Uterus (tissue), 4 donors: ENCODE data around the gene SNTG2. TPM values are rescaled to one million over a fixed set of nuclear protein-coding genes. Genes with fewer than 3 reads are reported as not detected.

ENCODE experiments used
- DNase-seq, 2 donors: peaks; one replicate each; pipeline ENCODE4 v3.0.0-alpha.2; 2019 to 2020
- H3K27ac ChIP-seq, 2 donors: fragments of 200-600 bp; sonication (generic); 1 replicate in 1 of 2; 2 replicates in 1 of 2; pipeline ENCODE4 v1.5.1; 2016 to 2018
- H3K27me3 ChIP-seq, 2 donors: fragments of 200-600 bp; sonication (generic); one replicate each; pipeline ENCODE4 v1.5.1; 2018 to 2019; ENCODE audit warnings: control low read depth in 1 of 2
- H3K36me3 ChIP-seq, 2 donors: fragments of 200-600 bp; sonication (generic); one replicate each; pipeline ENCODE4 v1.5.1; 2019; ENCODE audit warnings: control low read depth in 1 of 2
- H3K4me1 ChIP-seq, 2 donors: fragments of 200-600 bp; sonication (generic); one replicate each; pipeline ENCODE4 v1.5.1; 2018 to 2019; ENCODE audit warnings: control low read depth in 1 of 2
- H3K4me3 ChIP-seq, 2 donors: fragments of 200-600 bp; sonication (generic); 1 replicate in 1 of 2; 2 replicates in 1 of 2; pipeline ENCODE4 v1.5.1; 2018 to 2019; ENCODE audit warnings: mild to moderate bottlenecking in 1 of 2
- H3K9me3 ChIP-seq, 2 donors: fragments of 200-600 bp; sonication (generic); one replicate each; pipeline ENCODE4 v1.5.1; 2019; ENCODE audit warnings: control low read depth in 1 of 2
- POLR2A ChIP-seq, 2 donors: fragments of 450-650 bp; IDR thresholded peaks; one replicate each; pipeline ENCODE4 v1.6.1; 2016; ENCODE audit warnings: antibody characterized with exemption in 2 of 2, mild to moderate bottlenecking in 1 of 2, moderate library complexity in 1 of 2
- intact Hi-C: fragments of 100-400 bp; cut with DNase I; formaldehyde crosslinking; loops from one replicate; pipeline ENCODE4 v1.15.1; 2023; ENCODE audit warnings: low total_unique reads
- total RNA-seq, 4 donors: library from RNA; depleted of rRNA in 3 of 4; stranded (reverse); fragments of >200 nt in 3 of 4; gene quantifications; one replicate each; pipeline versions ENCODE4 v1.1.0 to v1.2.4, GENCODE V29; 2014 to 2023
- TF ChIP-seq, protein P1 (sequence below), 4 experiments: fragments of 200-600 bp in 2 of 4; fragments of 450-650 bp in 2 of 4; sonication (generic) in 2 of 4; IDR thresholded peaks; one replicate each; pipeline ENCODE4 v1.5.1; 2016 to 2019; ENCODE audit warnings: antibody characterized with exemption in 4 of 4, mild to moderate bottlenecking in 2 of 4, moderate library complexity in 1 of 4
- donor health status: DM: yes; HTN: yes; CAD: no.

SNTG2 gene
- total RNA-seq, 4 donors from 2014 or later, result 3.2 to 46.2 (median 31.4) TPM

DNA sequence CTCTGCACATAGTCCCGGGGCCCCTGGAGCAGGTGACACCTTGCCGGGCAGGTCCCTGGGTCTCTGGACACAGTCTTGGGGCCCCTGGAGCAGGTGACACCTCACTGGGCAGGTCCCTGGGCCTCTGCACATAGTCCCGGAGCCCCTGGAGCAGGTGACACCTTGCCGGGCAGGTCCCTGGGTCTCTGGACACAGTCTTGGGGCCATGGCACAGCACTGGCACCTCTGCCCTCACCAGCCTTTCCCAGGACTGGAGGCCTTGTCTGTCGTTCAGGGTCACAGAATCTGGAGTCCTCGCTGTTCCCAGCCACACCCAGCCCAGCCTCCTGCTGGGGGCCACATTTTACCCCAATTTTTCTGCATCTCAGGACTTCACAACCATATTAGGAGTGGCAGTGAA, 464.9 kb downstream of the SNTG2 start:
- Histone ChIP-seq H3K4me3 (no peak overlapping the region), H3K36me3 (no peaks in the 10 kb centered on the region), H3K9me3 (no peaks in the 10 kb centered on the region), H3K4me1 (no peaks in the 10 kb centered on the region), H3K27me3 (no peaks in the 10 kb centered on the region), H3K27ac (no peak overlapping the region)
- no peak for DNase-seq
- TF ChIP-seq POLR2A (IDR thresholded peaks at IDR 0.05), result no peak
- TF ChIP-seq, protein P1, sequence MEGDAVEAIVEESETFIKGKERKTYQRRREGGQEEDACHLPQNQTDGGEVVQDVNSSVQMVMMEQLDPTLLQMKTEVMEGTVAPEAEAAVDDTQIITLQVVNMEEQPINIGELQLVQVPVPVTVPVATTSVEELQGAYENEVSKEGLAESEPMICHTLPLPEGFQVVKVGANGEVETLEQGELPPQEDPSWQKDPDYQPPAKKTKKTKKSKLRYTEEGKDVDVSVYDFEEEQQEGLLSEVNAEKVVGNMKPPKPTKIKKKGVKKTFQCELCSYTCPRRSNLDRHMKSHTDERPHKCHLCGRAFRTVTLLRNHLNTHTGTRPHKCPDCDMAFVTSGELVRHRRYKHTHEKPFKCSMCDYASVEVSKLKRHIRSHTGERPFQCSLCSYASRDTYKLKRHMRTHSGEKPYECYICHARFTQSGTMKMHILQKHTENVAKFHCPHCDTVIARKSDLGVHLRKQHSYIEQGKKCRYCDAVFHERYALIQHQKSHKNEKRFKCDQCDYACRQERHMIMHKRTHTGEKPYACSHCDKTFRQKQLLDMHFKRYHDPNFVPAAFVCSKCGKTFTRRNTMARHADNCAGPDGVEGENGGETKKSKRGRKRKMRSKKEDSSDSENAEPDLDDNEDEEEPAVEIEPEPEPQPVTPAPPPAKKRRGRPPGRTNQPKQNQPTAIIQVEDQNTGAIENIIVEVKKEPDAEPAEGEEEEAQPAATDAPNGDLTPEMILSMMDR (IDR thresholded peaks at IDR 0.05), result no peak
- intact Hi-C loops, result no loop called here
